ENCODE data around the gene WDR17. TPM values are rescaled to one million over a fixed set of nuclear protein-coding genes. Genes with fewer than 3 reads are reported as not detected.

Gene WDR17
- total RNA-seq, 1 donor, result 0.36 TPM

DNA sequence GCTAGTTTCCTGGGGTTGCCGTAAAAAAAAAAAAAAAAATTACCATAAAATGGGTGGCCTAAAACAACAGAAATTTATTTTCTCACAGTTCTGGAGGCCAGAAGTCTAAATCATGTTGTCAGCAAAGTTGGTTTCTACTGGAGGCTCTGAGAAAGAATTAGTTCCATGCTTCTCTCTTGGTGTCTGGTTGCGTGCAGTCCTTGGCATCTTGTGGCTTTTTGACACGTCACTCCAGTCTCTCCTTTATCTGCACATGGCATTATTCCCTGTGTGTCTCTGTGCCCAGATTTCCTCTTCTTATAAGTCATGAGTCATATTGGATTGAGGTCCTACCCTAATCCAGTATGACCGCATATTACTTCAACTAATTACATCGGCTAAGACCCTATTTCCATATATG, 91.0 kb downstream of the WDR17 start:
- H3K4me3 ChIP-seq (ENCODE audit: insufficient read depth, low read length), result no peak overlapping the region

DNA sequence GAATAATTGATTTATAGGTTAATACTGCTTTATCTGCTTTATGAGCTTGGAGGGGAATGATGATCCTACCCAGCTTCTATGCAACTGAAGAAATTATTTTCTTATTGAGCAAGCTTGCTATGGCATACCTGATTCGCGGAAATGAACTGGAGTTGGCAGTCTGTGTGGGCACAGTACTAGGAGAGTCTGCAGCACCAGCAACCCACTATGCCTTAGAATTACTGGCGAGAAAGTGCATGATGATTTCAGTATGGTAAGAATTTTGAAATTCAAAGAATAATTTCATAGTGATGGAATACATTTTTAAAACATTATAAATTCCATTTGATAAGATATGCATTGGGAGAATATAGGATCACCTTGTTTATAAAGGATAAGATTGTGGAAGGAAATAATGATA, 97.4 kb downstream of the WDR17 start:
- no peaks in the 10 kb centered on the region for H3K27me3 ChIP-seq (ENCODE audit: insufficient read depth, low read length)

More for the DNA sequence above, 91.0 kb downstream of the WDR17 start:
- DNase-seq (ENCODE audit: insufficient read length, low spot score, missing footprints), result no peak
- Histone ChIP-seq H3K9me3 (ENCODE audit: low read depth, low read length) (no peaks in the 10 kb centered on the region), H3K27me3 (ENCODE audit: insufficient read depth, low read length) (no peaks in the 10 kb centered on the region), H2AFZ (ENCODE audit: low read length) (no peak overlapping the region), H3K27ac (ENCODE audit: low read depth, low read length) (peak overlapping the region; percentile 80), H3K4me2 (ENCODE audit: insufficient read depth, low read length) (no peak overlapping the region), H3K4me1 (ENCODE audit: insufficient read depth, low read length) (peaks cover 3% of the 10 kb centered on the region), H3K79me2 (ENCODE audit: insufficient read depth, low read length) (no peaks in the 10 kb centered on the region), H4K20me1 (ENCODE audit: insufficient read depth, low read length) (no peaks in the 10 kb centered on the region), H3K36me3 (ENCODE audit: insufficient read depth, low read length) (no peaks in the 10 kb centered on the region)
- TF ChIP-seq, protein P1, sequence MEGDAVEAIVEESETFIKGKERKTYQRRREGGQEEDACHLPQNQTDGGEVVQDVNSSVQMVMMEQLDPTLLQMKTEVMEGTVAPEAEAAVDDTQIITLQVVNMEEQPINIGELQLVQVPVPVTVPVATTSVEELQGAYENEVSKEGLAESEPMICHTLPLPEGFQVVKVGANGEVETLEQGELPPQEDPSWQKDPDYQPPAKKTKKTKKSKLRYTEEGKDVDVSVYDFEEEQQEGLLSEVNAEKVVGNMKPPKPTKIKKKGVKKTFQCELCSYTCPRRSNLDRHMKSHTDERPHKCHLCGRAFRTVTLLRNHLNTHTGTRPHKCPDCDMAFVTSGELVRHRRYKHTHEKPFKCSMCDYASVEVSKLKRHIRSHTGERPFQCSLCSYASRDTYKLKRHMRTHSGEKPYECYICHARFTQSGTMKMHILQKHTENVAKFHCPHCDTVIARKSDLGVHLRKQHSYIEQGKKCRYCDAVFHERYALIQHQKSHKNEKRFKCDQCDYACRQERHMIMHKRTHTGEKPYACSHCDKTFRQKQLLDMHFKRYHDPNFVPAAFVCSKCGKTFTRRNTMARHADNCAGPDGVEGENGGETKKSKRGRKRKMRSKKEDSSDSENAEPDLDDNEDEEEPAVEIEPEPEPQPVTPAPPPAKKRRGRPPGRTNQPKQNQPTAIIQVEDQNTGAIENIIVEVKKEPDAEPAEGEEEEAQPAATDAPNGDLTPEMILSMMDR (IDR thresholded peaks at IDR 0.05; ENCODE audit: extremely low read depth, low read depth, low read length), result no peak

DNA sequence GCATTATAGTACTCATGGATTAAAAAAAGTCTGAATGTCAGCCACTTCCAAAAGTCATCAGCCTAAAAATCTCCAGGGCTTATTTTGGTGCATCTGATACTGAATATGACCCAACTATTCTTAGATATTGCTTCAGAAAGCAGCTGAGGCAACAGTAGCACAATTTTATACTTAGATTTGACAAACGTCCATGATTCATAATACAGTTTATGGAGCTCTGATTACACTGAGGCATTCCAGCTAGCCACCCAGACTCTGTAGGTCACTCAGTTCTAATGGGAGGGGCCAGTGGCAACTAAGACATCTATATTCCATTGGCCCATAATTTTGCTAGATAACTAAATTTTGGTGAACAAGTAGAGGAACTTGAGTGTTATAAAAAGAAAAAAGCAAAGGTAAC, 119.4 kb downstream of the WDR17 start:
- no peak overlapping the region for H3K4me3 ChIP-seq (ENCODE audit: insufficient read depth, low read length)
- TF ChIP-seq, protein P1 (IDR thresholded peaks at IDR 0.05; ENCODE audit: extremely low read depth, low read depth, low read length), result no peak
- DNase-seq (ENCODE audit: insufficient read length, low spot score, missing footprints), result peak; percentile 74
- H2AFZ ChIP-seq (ENCODE audit: low read length), result no peak overlapping the region
- no peaks in the 10 kb centered on the region for H3K9me3 ChIP-seq (ENCODE audit: low read depth, low read length)
- H3K79me2 ChIP-seq (ENCODE audit: insufficient read depth, low read length), result no peaks in the 10 kb centered on the region
- H3K4me2 ChIP-seq (ENCODE audit: insufficient read depth, low read length), result no peak overlapping the region
- H4K20me1 ChIP-seq (ENCODE audit: insufficient read depth, low read length), result no peaks in the 10 kb centered on the region
- peaks cover 20% of the 10 kb centered on the region for H3K4me1 ChIP-seq (ENCODE audit: insufficient read depth, low read length)
- no peaks in the 10 kb centered on the region for H3K27me3 ChIP-seq (ENCODE audit: insufficient read depth, low read length)
- peak overlapping the region; percentile 9 for H3K27ac ChIP-seq (ENCODE audit: low read depth, low read length)
- no peaks in the 10 kb centered on the region for H3K36me3 ChIP-seq (ENCODE audit: insufficient read depth, low read length)

More for the DNA sequence above, 97.4 kb downstream of the WDR17 start:
- no peaks in the 10 kb centered on the region for H3K9me3 ChIP-seq (ENCODE audit: low read depth, low read length)
- no peak for DNase-seq (ENCODE audit: insufficient read length, low spot score, missing footprints)
- H3K4me1 ChIP-seq (ENCODE audit: insufficient read depth, low read length), result no peaks in the 10 kb centered on the region
- no peak overlapping the region for H3K4me3 ChIP-seq (ENCODE audit: insufficient read depth, low read length)
- H4K20me1 ChIP-seq (ENCODE audit: insufficient read depth, low read length), result no peaks in the 10 kb centered on the region
- H3K79me2 ChIP-seq (ENCODE audit: insufficient read depth, low read length), result no peaks in the 10 kb centered on the region
- no peak overlapping the region for H2AFZ ChIP-seq (ENCODE audit: low read length)
- TF ChIP-seq, protein P1 (IDR thresholded peaks at IDR 0.05; ENCODE audit: extremely low read depth, low read depth, low read length), result no peak
- no peak overlapping the region for H3K4me2 ChIP-seq (ENCODE audit: insufficient read depth, low read length)
- no peaks in the 10 kb centered on the region for H3K36me3 ChIP-seq (ENCODE audit: insufficient read depth, low read length)
- H3K27ac ChIP-seq (ENCODE audit: low read depth, low read length), result no peak overlapping the region

DNA sequence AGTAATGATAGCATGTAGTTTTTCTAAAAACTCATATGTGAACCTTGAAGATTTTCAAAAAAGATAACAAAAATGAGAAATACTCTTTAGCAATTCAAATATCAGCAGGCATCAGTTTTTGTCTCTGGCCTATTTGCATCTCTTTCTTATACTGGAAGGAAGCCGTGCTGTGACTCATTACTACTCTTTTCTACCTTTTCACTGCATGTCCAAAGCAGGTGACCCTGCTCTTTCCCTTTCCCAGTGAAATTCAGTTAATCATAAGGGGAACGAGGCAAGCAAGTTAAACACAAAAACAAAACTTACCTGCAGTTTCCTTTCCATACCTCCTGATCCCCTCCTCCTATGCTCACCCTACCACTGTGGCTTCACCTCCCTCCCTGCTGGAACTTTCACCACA, 120.4 kb downstream of the WDR17 start:
- Histone ChIP-seq H3K79me2 (ENCODE audit: insufficient read depth, low read length) (no peaks in the 10 kb centered on the region), H3K4me3 (ENCODE audit: insufficient read depth, low read length) (no peak overlapping the region), H3K27ac (ENCODE audit: low read depth, low read length) (no peak overlapping the region), H4K20me1 (ENCODE audit: insufficient read depth, low read length) (no peaks in the 10 kb centered on the region), H3K9me3 (ENCODE audit: low read depth, low read length) (no peaks in the 10 kb centered on the region), H3K27me3 (ENCODE audit: insufficient read depth, low read length) (no peaks in the 10 kb centered on the region), H3K4me1 (ENCODE audit: insufficient read depth, low read length) (peaks cover 20% of the 10 kb centered on the region), H3K4me2 (ENCODE audit: insufficient read depth, low read length) (no peak overlapping the region), H2AFZ (ENCODE audit: low read length) (no peak overlapping the region), H3K36me3 (ENCODE audit: insufficient read depth, low read length) (no peaks in the 10 kb centered on the region)
- no peak for DNase-seq (ENCODE audit: insufficient read length, low spot score, missing footprints)
- TF ChIP-seq, protein P1 (IDR thresholded peaks at IDR 0.05; ENCODE audit: extremely low read depth, low read depth, low read length), result no peak

Measured in osteoblast (primary cell).